Vagina (tissue), 2 donors: ENCODE measurements around the gene LSM12. TPM values are rescaled to one million over a fixed set of nuclear protein-coding genes. Genes with fewer than 3 reads are reported as not detected.

Source experiments
- DNase-seq, 2 donors: peaks; one replicate each; pipeline ENCODE4 v3.0.0-alpha.2; 2017; ENCODE audit errors: extremely low spot score in 2 of 2
- H3K27ac ChIP-seq: fragments of 200-600 bp; sonication (generic); one replicate; pipeline ENCODE4 v1.5.1; 2019
- H3K27me3 ChIP-seq: fragments of 200-600 bp; sonication (generic); one replicate; pipeline ENCODE4 v1.5.1; 2019
- H3K36me3 ChIP-seq, 2 donors: fragments of 200-600 bp; sonication (generic); one replicate each; pipeline ENCODE4 v1.5.1; 2017 to 2019
- H3K4me1 ChIP-seq: fragments of 200-600 bp; sonication (generic); one replicate; pipeline ENCODE4 v1.5.1; 2019
- H3K4me3 ChIP-seq, 2 donors: fragments of 200-600 bp; sonication (generic); 1 replicate in 1 of 2; 2 replicates in 1 of 2; pipeline ENCODE4 v1.5.1; 2016 to 2019
- H3K9me3 ChIP-seq: fragments of 200-600 bp; sonication (generic); one replicate; pipeline ENCODE4 v1.5.1; 2019
- CTCF ChIP-seq, 3 experiments: fragments of 450-650 bp in 2 of 3; fragments of 200-600 bp in 1 of 3; sonication (generic) in 1 of 3; IDR thresholded peaks; one replicate each; pipeline ENCODE4 v1.5.1; 2017 to 2019; ENCODE audit warnings: antibody characterized with exemption in 3 of 3, mild to moderate bottlenecking in 2 of 3, moderate library complexity in 2 of 3
- POLR2A ChIP-seq, 2 donors: fragments of 450-650 bp; IDR thresholded peaks; one replicate each; pipeline ENCODE4 v1.6.1; 2017; ENCODE audit warnings: antibody characterized with exemption in 2 of 2, mild to moderate bottlenecking in 2 of 2, moderate library complexity in 2 of 2
- POLR2AphosphoS5 ChIP-seq, 2 donors: sonication (generic); formaldehyde crosslinking; IDR thresholded peaks; one replicate each; pipeline ENCODE4 v1.9.0; 2017; ENCODE audit warnings: antibody characterized with exemption in 2 of 2, mild to moderate bottlenecking in 2 of 2, low read depth in 1 of 2; ENCODE audit not compliant: insufficient read depth in 1 of 2
- intact Hi-C: fragments of 100-400 bp; cut with DNase I; formaldehyde crosslinking; loops from one replicate; pipeline ENCODE4 v1.15.1; 2023
- total RNA-seq: library from RNA; depleted of rRNA; stranded (reverse); fragments of >200 nt; gene quantifications from one replicate; pipeline ENCODE4 v1.2.3, GENCODE V29; 2016

Gene LSM12
- total RNA-seq: 27.3 TPM

- H3K27ac ChIP-seq: peak within 1 kb of the TSS; percentile 96
- H3K36me3 ChIP-seq: peaks cover 0 to 10% of the 10 kb centered on the region in 2 donors
- peaks cover 40% of the 10 kb centered on the region for H3K4me1 ChIP-seq
- TF ChIP-seq CTCF (IDR thresholded peaks at IDR 0.05) (peak in 1 of 3 experiments; percentile 3), POLR2AphosphoS5 (IDR thresholded peaks at IDR 0.05; ENCODE audit: insufficient read depth in 1 of 2, low read depth in 1 of 2) (peak in 1 of 2 donors; percentile 49), POLR2A (IDR thresholded peaks at IDR 0.05) (peak in 1 of 2 donors; percentile 73)
- no peaks in the 10 kb centered on the region for H3K27me3 ChIP-seq
- intact Hi-C loops: loop anchor here (5.0 kb wide), 1 partner anchor 56 kb away; the partner anchor contains the start of gene HDAC5
- DNase-seq: no peak
- H3K4me3 ChIP-seq: peak within 1 kb of the TSS; percentile 77 to 80
- no peaks in the 10 kb centered on the region for H3K9me3 ChIP-seq
Observed at GRCh38 chr17:44066204-44066930, at the start of gene LSM12. LSM12 (minus strand) TSS chr17:44066671; CDS start chr17:44066587, 84 bp downstream.

- Histone ChIP-seq H3K9me3 (no peaks in the 10 kb centered on the region), H3K36me3 (peaks cover 0 to 29% of the 10 kb centered on the region in 2 donors), H3K4me1 (peaks cover 90% of the 10 kb centered on the region), H3K27me3 (no peaks in the 10 kb centered on the region), H3K27ac (peak overlapping the region; percentile 27), H3K4me3 (no peak overlapping the region)
- no peak for DNase-seq
- intact Hi-C loops: no loop called here
- TF ChIP-seq POLR2AphosphoS5 (IDR thresholded peaks at IDR 0.05; ENCODE audit: insufficient read depth in 1 of 2, low read depth in 1 of 2) (no peak), CTCF (IDR thresholded peaks at IDR 0.05) (peak; percentile 12 to 58 (median 36)), POLR2A (IDR thresholded peaks at IDR 0.05) (no peak)
Observed at GRCh38 chr17:44115585-44116415, 49.3 kb upstream of the LSM12 start.

GRCh38 chr17:44113868-44114840 lies 47.7 kb upstream of the LSM12 start:
- Histone ChIP-seq H3K36me3 (peaks cover 0 to 29% of the 10 kb centered on the region in 2 donors), H3K27me3 (no peaks in the 10 kb centered on the region), H3K4me1 (peaks cover 90% of the 10 kb centered on the region), H3K4me3 (no peak overlapping the region), H3K9me3 (no peaks in the 10 kb centered on the region), H3K27ac (peak overlapping the region; percentile 96)
- TF ChIP-seq POLR2A (IDR thresholded peaks at IDR 0.05): no peak
- TF ChIP-seq CTCF (IDR thresholded peaks at IDR 0.05): no peak
- TF ChIP-seq POLR2AphosphoS5 (IDR thresholded peaks at IDR 0.05; ENCODE audit: insufficient read depth in 1 of 2, low read depth in 1 of 2): no peak
- no peak for DNase-seq
- intact Hi-C loops: no loop called here

GRCh38 chr17:44113382-44113781 lies 46.9 kb upstream of the LSM12 start:
- no peak overlapping the region for H3K4me3 ChIP-seq
- H3K36me3 ChIP-seq: peaks cover 0 to 29% of the 10 kb centered on the region in 2 donors
- no peaks in the 10 kb centered on the region for H3K9me3 ChIP-seq
- peak overlapping the region; percentile 96 for H3K27ac ChIP-seq
- no peak for TF ChIP-seq CTCF (IDR thresholded peaks at IDR 0.05)
- no peak for TF ChIP-seq POLR2AphosphoS5 (IDR thresholded peaks at IDR 0.05; ENCODE audit: insufficient read depth in 1 of 2, low read depth in 1 of 2)
- no peak for TF ChIP-seq POLR2A (IDR thresholded peaks at IDR 0.05)
- intact Hi-C loops: no loop called here
- DNase-seq: no peak
- H3K4me1 ChIP-seq: peaks cover 88% of the 10 kb centered on the region
- H3K27me3 ChIP-seq: no peaks in the 10 kb centered on the region
